Neutrophil (primary cell): ENCODE results near the gene NACC2.

Experiments used
- H3K27ac ChIP-seq: fragments of 200-600 bp; sonication (generic); 2 replicates; pipeline ENCODE4 v1.5.1; 2016; ENCODE audit warnings: mild to moderate bottlenecking, moderate library complexity
- H3K27me3 ChIP-seq: fragments of 200-600 bp; sonication (generic); 2 replicates; pipeline ENCODE4 v1.6.0; 2016; ENCODE audit warnings: mild to moderate bottlenecking
- H3K36me3 ChIP-seq: fragments of 200-600 bp; sonication (generic); 2 replicates; pipeline ENCODE4 v1.5.1; 2017
- H3K4me1 ChIP-seq, 2 experiments: fragments of 200-600 bp in 1 of 2; sonication (generic) in 1 of 2; 1 replicate in 1 of 2; 2 replicates in 1 of 2; pipeline versions ENCODE4 v1.5.1 to v1.6.1; 2013 to 2016; ENCODE audit warnings: low read depth in 1 of 2, low read length in 1 of 2, mild to moderate bottlenecking in 1 of 2, moderate library complexity in 1 of 2; ENCODE audit not compliant: control insufficient read depth in 1 of 2, insufficient read depth in 1 of 2
- H3K4me3 ChIP-seq, 2 experiments: fragments of 200-600 bp in 1 of 2; sonication (generic) in 1 of 2; 1 replicate in 1 of 2; 2 replicates in 1 of 2; pipeline ENCODE4 v1.5.1; 2013 to 2016; ENCODE audit warnings: low read depth in 1 of 2, low read length in 1 of 2, mild to moderate bottlenecking in 1 of 2, moderate library complexity in 1 of 2
- H3K9me3 ChIP-seq: fragments of 200-600 bp; sonication (generic); 2 replicates; pipeline ENCODE4 v1.5.1; 2016
- CTCF ChIP-seq: fragments of 200-600 bp; sonication (generic); IDR thresholded peaks from 2 replicates; pipeline ENCODE4 v1.5.1; 2016; ENCODE audit warnings: antibody characterized with exemption

The NACC2 gene

GRCh38 chr9:136011703-136012496, 83.2 kb downstream of the NACC2 start:
- Histone ChIP-seq H3K27ac (no peak overlapping the region), H3K9me3 (no peaks in the 10 kb centered on the region), H3K36me3 (peaks cover 99% of the 10 kb centered on the region), H3K27me3 (no peaks in the 10 kb centered on the region), H3K4me3 (no peak overlapping the region), H3K4me1 (no peaks in the 10 kb centered on the region)
- TF ChIP-seq CTCF = no peak

- H3K27ac ChIP-seq = no peak overlapping the region
- no peaks in the 10 kb centered on the region for H3K9me3 ChIP-seq
- H3K36me3 ChIP-seq = peaks cover 94% of the 10 kb centered on the region
- TF ChIP-seq CTCF = no peak
- H3K27me3 ChIP-seq = no peaks in the 10 kb centered on the region
- no peaks in the 10 kb centered on the region for H3K4me1 ChIP-seq
- H3K4me3 ChIP-seq = no peak overlapping the region
These were observed 83.8 kb downstream of the NACC2 start for GRCh38 chr9:136011376-136011702.

- TF ChIP-seq CTCF = no peak
- Histone ChIP-seq H3K27me3 (no peaks in the 10 kb centered on the region), H3K36me3 (peaks cover 93% of the 10 kb centered on the region), H3K4me1 (no peaks in the 10 kb centered on the region), H3K27ac (no peak overlapping the region), H3K9me3 (no peaks in the 10 kb centered on the region), H3K4me3 (no peak overlapping the region)
These were observed 84.3 kb downstream of the NACC2 start for GRCh38 chr9:136010615-136011361.

- peaks cover 87% of the 10 kb centered on the region for H3K36me3 ChIP-seq
- no peaks in the 10 kb centered on the region for H3K4me1 ChIP-seq
- H3K4me3 ChIP-seq = no peak overlapping the region
- H3K27me3 ChIP-seq = no peaks in the 10 kb centered on the region
- no peaks in the 10 kb centered on the region for H3K9me3 ChIP-seq
- H3K27ac ChIP-seq = no peak overlapping the region
- no peak for TF ChIP-seq CTCF
These were observed 84.9 kb downstream of the NACC2 start for GRCh38 chr9:136010176-136010575.

GRCh38 chr9:136009516-136009915, 85.6 kb downstream of the NACC2 start:
- no peak for TF ChIP-seq CTCF
- no peaks in the 10 kb centered on the region for H3K4me1 ChIP-seq
- H3K36me3 ChIP-seq = peaks cover 80% of the 10 kb centered on the region
- H3K27me3 ChIP-seq = no peaks in the 10 kb centered on the region
- no peak overlapping the region for H3K4me3 ChIP-seq
- H3K9me3 ChIP-seq = no peaks in the 10 kb centered on the region
- no peak overlapping the region for H3K27ac ChIP-seq
